PC-9 (cell line): ENCODE measurements around the gene FGD6.

Source experiments
- CTCF ChIP-seq: fragments of 200-600 bp; sonication (generic); conservative IDR thresholded peaks from 2 replicates; pipeline ENCODE4 v1.6.1; 2017; ENCODE audit warnings: mixed run types, antibody characterized with exemption, mild to moderate bottlenecking, moderate library complexity
- EZH2 ChIP-seq: fragments of 200-600 bp; sonication (generic); IDR thresholded peaks from 2 replicates; pipeline ENCODE4 v1.8.0; 2017; ENCODE audit warnings: antibody characterized with exemption, low read depth

- TF ChIP-seq CTCF: no peak
- no peak for TF ChIP-seq EZH2
These were observed 40.9 kb upstream of the FGD6 start for GRCh38 chr12:95258151-95258550.
